Mesendoderm (in vitro differentiated cells): ENCODE results near the gene DLG4.
A peak's percentile ranks its signal among the peaks of the same experiment; 100 is the strongest.
"Not testable (repeated sequence)": the region's sequence is repeated elsewhere in the genome, so short reads cannot be mapped to it uniquely, and the experiment has no call there.

Experiments
- DNase-seq: peaks from one replicate; pipeline ENCODE4 v3.0.0; 2013
- H2AK5ac ChIP-seq: 2 replicates; pipeline ENCODE4 v1.6.1; 2013; ENCODE audit warnings: low read length, inconsistent platforms
- H2BK120ac ChIP-seq: 2 replicates; pipeline ENCODE4 v1.6.1; 2013; ENCODE audit warnings: low read depth, mild to moderate bottlenecking, low read length, moderate library complexity, mixed read lengths
- H2BK15ac ChIP-seq: replicated peaks from 2 replicates; pipeline ENCODE4 v1.6.1; 2013; ENCODE audit warnings: low read depth, mild to moderate bottlenecking, moderate library complexity
- H2BK5ac ChIP-seq: 2 replicates; pipeline ENCODE4 v1.6.1; 2013; ENCODE audit warnings: low read length, inconsistent platforms
- H3K18ac ChIP-seq: 2 replicates; pipeline ENCODE4 v1.6.1; 2013; ENCODE audit warnings: mild to moderate bottlenecking, low read length, mixed read lengths
- H3K23ac ChIP-seq: one replicate; pipeline ENCODE4 v1.6.1; 2013; ENCODE audit warnings: low read length
- H3K27ac ChIP-seq: 2 replicates; pipeline ENCODE4 v1.5.1; 2013; ENCODE audit warnings: low read depth, mild to moderate bottlenecking, inconsistent platforms, low read length, moderate library complexity
- H3K27me3 ChIP-seq: 2 replicates; pipeline ENCODE4 v1.6.1; 2013; ENCODE audit warnings: low read length, control low read depth, mild to moderate bottlenecking, inconsistent platforms; ENCODE audit not compliant: insufficient read depth, poor library complexity
- H3K36me3 ChIP-seq: 2 replicates; pipeline ENCODE4 v1.6.1; 2013; ENCODE audit warnings: low read length, inconsistent platforms; ENCODE audit not compliant: control insufficient read depth, insufficient read depth
- H3K4ac ChIP-seq: one replicate; pipeline ENCODE4 v1.6.1; 2013; ENCODE audit warnings: low read depth, mild to moderate bottlenecking, low read length, moderate library complexity
- H3K4me1 ChIP-seq: 2 replicates; pipeline ENCODE4 v1.6.1; 2013; ENCODE audit warnings: low read depth, low read length, inconsistent platforms; ENCODE audit not compliant: control insufficient read depth
- H3K4me2 ChIP-seq: 2 replicates; pipeline ENCODE4 v1.6.1; 2013; ENCODE audit warnings: low read length
- H3K4me3 ChIP-seq: 2 replicates; pipeline ENCODE4 v1.5.1; 2013; ENCODE audit warnings: mild to moderate bottlenecking, low read length
- H3K56ac ChIP-seq: one replicate; pipeline ENCODE4 v1.6.1; 2013; ENCODE audit warnings: low read length
- H3K79me1 ChIP-seq: 2 replicates; pipeline ENCODE4 v1.6.1; 2013; ENCODE audit warnings: low read length, inconsistent platforms
- H3K79me2 ChIP-seq: 2 replicates; pipeline ENCODE4 v1.6.1; 2013; ENCODE audit warnings: mild to moderate bottlenecking, low read length; ENCODE audit not compliant: control insufficient read depth, insufficient read depth
- H3K9ac ChIP-seq: 2 replicates; pipeline ENCODE4 v1.6.1; 2013; ENCODE audit warnings: low read length, inconsistent platforms
- H4K5ac ChIP-seq: one replicate; pipeline ENCODE4 v1.6.1; 2013; ENCODE audit warnings: low read length
- H4K8ac ChIP-seq: one replicate; pipeline ENCODE4 v1.6.1; 2013; ENCODE audit warnings: low read depth, mild to moderate bottlenecking, control low read depth, low read length, moderate library complexity
- WGBS: extraction: QIAGEN DNeasy Blood & Tissue Kit; methylation state at CpG from one replicate; pipeline ENCODE4 v1.1.7; 2013; ENCODE audit warnings: low lambda C conversion rate, missing lambda C conversion rate; ENCODE audit not compliant: insufficient coverage; ENCODE audit errors: extremely low coverage; 5-methylcytosine and 5-hydroxymethylcytosine counted together

Gene DLG4

DNA sequence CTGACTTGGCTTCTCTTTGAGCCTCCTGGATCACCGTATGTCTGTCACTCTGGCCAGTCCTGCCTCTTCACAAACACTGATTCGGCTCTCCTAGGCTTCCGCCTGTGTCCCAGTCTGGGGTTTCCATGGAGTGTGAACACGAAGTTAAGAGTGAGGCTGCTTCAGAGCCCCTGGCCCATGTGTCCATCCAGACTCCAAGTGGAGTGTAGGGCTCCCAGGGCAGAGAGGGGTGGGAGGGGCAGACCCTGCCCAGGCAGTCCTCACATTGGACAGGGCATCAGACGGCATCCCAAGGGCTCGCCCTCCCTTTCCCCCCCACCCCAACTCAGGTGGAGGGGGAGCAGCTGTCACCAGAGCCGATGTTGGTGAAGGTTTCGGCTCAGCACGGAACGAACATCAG is 24.2 kb upstream of the DLG4 start:
- H3K4me1 ChIP-seq, H3K23ac ChIP-seq, H2BK5ac ChIP-seq, H4K5ac ChIP-seq, H3K4me2 ChIP-seq, H3K18ac ChIP-seq, H3K56ac ChIP-seq, DNase-seq, H3K4me3 ChIP-seq, H2BK120ac ChIP-seq, H3K9ac ChIP-seq, H4K8ac ChIP-seq, H3K27me3 ChIP-seq, H3K4ac ChIP-seq, H2BK15ac ChIP-seq, H3K27ac ChIP-seq, H3K36me3 ChIP-seq, H2AK5ac ChIP-seq: not testable (repeated sequence)
- peaks cover 36% of the 10 kb centered on the region for H3K79me2 ChIP-seq
- peaks cover 13% of the 10 kb centered on the region for H3K79me1 ChIP-seq
- WGBS = no CpG with 5 or more reads among the region's 10 CpGs

GRCh38 chr17:7243453-7243729 is 23.8 kb upstream of the DLG4 start:
- Histone ChIP-seq H2AK5ac (no peak overlapping the region), H3K4me2 (peak overlapping the region; percentile 88), H3K27me3 (no peaks in the 10 kb centered on the region), H3K79me1 (peaks cover 12% of the 10 kb centered on the region), H2BK15ac (no peak overlapping the region), H3K4me3 (no peak overlapping the region), H3K27ac (no peak overlapping the region), H2BK5ac (no peak overlapping the region), H3K9ac (peak overlapping the region; percentile 85), H3K79me2 (peaks cover 35% of the 10 kb centered on the region), H3K23ac (no peak overlapping the region), H3K18ac (no peak overlapping the region), H4K8ac (no peak overlapping the region), H3K4me1 (peaks cover 7% of the 10 kb centered on the region), H4K5ac (no peak overlapping the region), H2BK120ac (no peak overlapping the region), H3K56ac (peak overlapping the region; percentile 88), H3K4ac (no peak overlapping the region), H3K36me3 (peaks cover 6% of the 10 kb centered on the region)
- WGBS = no CpG with 5 or more reads among the region's 2 CpGs
- DNase-seq = no peak

DNA sequence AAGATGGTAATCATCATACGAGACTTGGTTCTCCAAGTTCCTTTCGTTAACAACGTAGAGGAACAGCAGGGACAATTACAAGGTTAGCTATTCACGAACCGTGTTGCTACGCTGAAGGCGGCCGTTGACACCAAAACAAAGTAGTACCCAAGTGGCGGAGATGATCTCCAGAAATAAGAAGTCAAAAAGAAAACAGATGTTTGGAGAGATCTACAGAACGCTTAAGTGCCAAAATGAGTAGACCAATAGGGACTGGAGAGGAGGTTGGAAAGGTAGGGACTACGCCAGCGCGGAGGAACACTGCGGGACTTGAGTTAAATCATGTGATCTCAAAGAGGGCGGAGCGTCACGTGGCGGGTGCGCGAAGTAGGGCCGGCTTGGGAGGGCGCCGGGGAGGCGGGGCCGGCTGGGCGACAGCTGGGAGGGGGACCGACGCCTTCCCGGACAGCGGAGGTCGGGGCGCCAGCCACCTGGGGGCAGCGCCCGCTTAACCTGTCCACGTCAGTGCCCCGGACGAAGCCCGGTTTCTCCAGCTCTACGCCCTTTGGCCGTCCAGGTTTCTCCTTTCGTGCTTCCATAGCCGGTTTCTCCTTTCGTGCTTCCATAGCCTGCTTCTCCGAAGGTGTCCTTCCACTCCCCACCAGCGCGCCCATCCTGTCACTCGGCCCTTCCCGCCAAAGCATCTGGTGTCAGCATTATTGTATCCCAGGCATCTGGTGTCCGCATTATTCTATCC is 23.2 kb upstream of the DLG4 start:
- Histone ChIP-seq H3K18ac (peak overlapping the region; percentile 10), H3K56ac (peak overlapping the region; percentile 97), H3K4ac (no peak overlapping the region), H2AK5ac (no peak overlapping the region), H3K23ac (no peak overlapping the region), H3K4me3 (peak overlapping the region; percentile 69), H3K9ac (peak overlapping the region; percentile 94), H2BK15ac (no peak overlapping the region), H3K4me1 (peaks cover 7% of the 10 kb centered on the region), H3K4me2 (peak overlapping the region; percentile 90), H2BK5ac (peak overlapping the region; percentile 72), H3K27ac (peak overlapping the region; percentile 87), H4K8ac (no peak overlapping the region), H2BK120ac (no peak overlapping the region), H3K79me2 (peaks cover 32% of the 10 kb centered on the region), H4K5ac (no peak overlapping the region), H3K27me3 (no peaks in the 10 kb centered on the region), H3K36me3 (peaks cover 6% of the 10 kb centered on the region), H3K79me1 (peaks cover 12% of the 10 kb centered on the region)
- no CpG with 5 or more reads among the region's 49 CpGs for WGBS
- peak; percentile 98 for DNase-seq

GRCh38 chr17:7241783-7242716 is 22.4 kb upstream of the DLG4 start, which contains the start of gene GABARAP:
Gene GABARAP, minus strand, starts transcription at chr17:7242449. Its CDS starts 119 bp downstream, at chr17:7242330.
- peak within 1 kb of the TSS; percentile 15 for H3K23ac ChIP-seq

DNA sequence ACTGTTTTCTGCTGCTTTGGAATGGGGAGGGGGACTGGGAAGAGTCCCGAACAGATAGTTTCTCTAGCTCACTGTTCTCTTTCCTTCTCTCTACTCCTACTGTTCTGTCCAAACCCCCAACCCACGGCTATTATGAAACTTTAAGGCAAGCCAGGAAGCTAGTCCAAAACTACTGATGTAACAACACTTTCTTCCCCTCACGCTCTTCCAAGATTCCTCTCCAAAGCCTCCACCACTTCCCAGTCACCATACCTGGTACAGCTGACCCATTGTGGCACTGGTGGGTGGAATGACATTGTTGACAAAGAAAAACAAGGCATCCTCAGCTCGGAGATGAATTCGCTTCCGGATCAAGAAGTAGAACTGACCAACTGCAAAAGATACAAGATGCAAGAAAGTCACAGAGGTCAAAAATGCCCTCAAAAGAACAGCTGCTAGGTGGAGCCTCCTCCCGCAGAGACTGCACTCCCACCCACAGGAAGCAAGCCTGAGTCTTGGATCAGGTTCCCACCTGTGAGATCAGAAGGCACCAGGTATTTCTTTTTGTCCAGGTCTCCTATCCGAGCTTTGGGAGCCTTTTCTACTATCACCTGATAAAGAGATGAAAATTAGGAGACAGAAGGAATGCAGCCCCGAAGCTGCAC is 21.6 kb upstream of the DLG4 start:
- Histone ChIP-seq H2AK5ac (no peak overlapping the region), H2BK120ac (no peak overlapping the region), H3K4me1 (peaks cover 9% of the 10 kb centered on the region), H3K56ac (peak overlapping the region; percentile 100), H3K4me3 (peak overlapping the region; percentile 57), H3K79me2 (peaks cover 41% of the 10 kb centered on the region), H3K18ac (no peak overlapping the region), H3K27ac (no peak overlapping the region), H3K9ac (peak overlapping the region; percentile 100), H3K79me1 (peaks cover 14% of the 10 kb centered on the region), H2BK15ac (no peak overlapping the region), H3K27me3 (no peaks in the 10 kb centered on the region), H4K5ac (no peak overlapping the region), H3K4ac (peak overlapping the region; percentile 39), H4K8ac (no peak overlapping the region), H2BK5ac (no peak overlapping the region), H3K4me2 (peak overlapping the region; percentile 99), H3K36me3 (peaks cover 11% of the 10 kb centered on the region), H3K23ac (peak overlapping the region; percentile 15)
- no peak for DNase-seq
- WGBS = no CpG with 5 or more reads among the region's 9 CpGs

More at GRCh38 chr17:7241783-7242716, 22.4 kb upstream of the DLG4 start, which contains the start of gene GABARAP:
- peaks cover 9% of the 10 kb centered on the region for H3K4me1 ChIP-seq
- H3K79me2 ChIP-seq = peaks cover 34% of the 10 kb centered on the region
- H3K4ac ChIP-seq = peak within 1 kb of the TSS; percentile 64
- H3K4me2 ChIP-seq = peak within 1 kb of the TSS; percentile 99
- H3K36me3 ChIP-seq = peaks cover 7% of the 10 kb centered on the region
- no CpG with 5 or more reads among the region's 62 CpGs for WGBS
- H2BK15ac ChIP-seq = no peak within 1 kb of the TSS
- H3K18ac ChIP-seq = peak within 1 kb of the TSS; percentile 72
- peaks cover 11% of the 10 kb centered on the region for H3K79me1 ChIP-seq
- H2BK5ac ChIP-seq = peak within 1 kb of the TSS; percentile 91
- peak within 1 kb of the TSS; percentile 92 for H3K27ac ChIP-seq
- H3K27me3 ChIP-seq = no peaks in the 10 kb centered on the region
- H2AK5ac ChIP-seq = peak within 1 kb of the TSS; percentile 100
- H3K4me3 ChIP-seq = peak within 1 kb of the TSS; percentile 69
- no peak within 1 kb of the TSS for H4K5ac ChIP-seq
- H2BK120ac ChIP-seq = no peak within 1 kb of the TSS
- peak; percentile 93 for DNase-seq
- peak within 1 kb of the TSS; percentile 100 for H3K56ac ChIP-seq
- H4K8ac ChIP-seq = peak within 1 kb of the TSS; percentile 28
- H3K9ac ChIP-seq = peak within 1 kb of the TSS; percentile 100
